OCI-LY7 (cell line): ENCODE results near the gene STING1. TPM values are rescaled to one million over a fixed set of nuclear protein-coding genes. Genes with fewer than 3 reads are reported as not detected.

Source experiments
- BruUV-seq: library from RNA; stranded (reverse); fragments of 400-500 nt; replicated peaks from 2 replicates; lab custom pipeline; 2021; lab: Mats Ljungman, UMichigan
- CTCF ChIA-PET: fragments of 300-600 bp; sonication (Branson Sonifier 250); formaldehyde crosslinking; loops from one replicate; lab custom pipeline; 2022; ENCODE audit warnings: antibody characterized with exemption; ENCODE audit not compliant: unreplicated experiment; lab: Charles Lee
- POLR2A ChIA-PET: fragments of 300-600 bp; sonication (Branson Sonifier 250); formaldehyde crosslinking; loops from one replicate; lab custom pipeline; 2022; ENCODE audit warnings: antibody characterized with exemption; lab: Charles Lee
- DNase-seq: peaks from one replicate; pipeline ENCODE4 v3.0.0-alpha.2; 2015; ENCODE audit warnings: low spot score
- H2AFZ ChIP-seq: fragments of 200-600 bp; sonication (generic), shearing (Covaris generic); 2 replicates; pipeline ENCODE4 v1.6.1; 2014; ENCODE audit warnings: mild to moderate bottlenecking, antibody characterized with exemption, low read length, moderate library complexity
- H3K27ac ChIP-seq: fragments of 200-600 bp; sonication (generic); 2 replicates; pipeline ENCODE4 v1.5.1; 2014; ENCODE audit warnings: mixed run types, low read depth, mild to moderate bottlenecking, moderate library complexity, low read length, inconsistent platforms; ENCODE audit not compliant: poor library complexity, severe bottlenecking
- H3K36me3 ChIP-seq: fragments of 200-600 bp; sonication (generic); 2 replicates; pipeline ENCODE4 v1.6.1; 2014; ENCODE audit warnings: mild to moderate bottlenecking, antibody characterized with exemption, low read length, moderate library complexity, mixed read lengths; ENCODE audit not compliant: insufficient read depth
- H3K4me1 ChIP-seq: fragments of 200-600 bp; sonication (generic); 2 replicates; pipeline ENCODE4 v1.5.1; 2014; ENCODE audit warnings: mild to moderate bottlenecking, low read length; ENCODE audit not compliant: insufficient read depth, poor library complexity, severe bottlenecking
- H3K4me2 ChIP-seq: fragments of 200-600 bp; sonication (generic); 2 replicates; pipeline ENCODE4 v1.6.1; 2014; ENCODE audit warnings: mild to moderate bottlenecking, low read length
- H3K4me3 ChIP-seq: fragments of 200-600 bp; sonication (generic); 2 replicates; pipeline ENCODE4 v1.5.1; 2014; ENCODE audit warnings: mild to moderate bottlenecking, low read depth, low read length; ENCODE audit not compliant: poor library complexity, severe bottlenecking
- H3K79me2 ChIP-seq: fragments of 200-600 bp; sonication (generic); 2 replicates; pipeline ENCODE4 v1.6.1; 2016; ENCODE audit warnings: low read depth, mild to moderate bottlenecking, low read length, moderate library complexity, mixed read lengths; ENCODE audit not compliant: insufficient read depth
- H3K9me2 ChIP-seq: fragments of 200-600 bp; sonication (generic); 2 replicates; pipeline ENCODE4 v1.6.1; 2016; ENCODE audit warnings: mild to moderate bottlenecking, low read length, mixed read lengths; ENCODE audit not compliant: insufficient read depth
- H3K9me3 ChIP-seq: fragments of 200-600 bp; sonication (generic); 2 replicates; pipeline ENCODE4 v1.6.1; 2014; ENCODE audit warnings: mild to moderate bottlenecking, mixed run types, low read length, mixed read lengths
- H4K20me1 ChIP-seq: fragments of 200-600 bp; sonication (generic); 2 replicates; pipeline ENCODE4 v1.6.1; 2014; ENCODE audit warnings: mild to moderate bottlenecking, antibody characterized with exemption, low read length, moderate library complexity, mixed read lengths; ENCODE audit not compliant: insufficient read depth
- EZH2phosphoT487 ChIP-seq: fragments of 200-600 bp; sonication (generic); IDR thresholded peaks from 2 replicates; pipeline ENCODE4 v1.6.1; 2018; ENCODE audit warnings: low read depth, borderline replicate concordance, mild to moderate bottlenecking, mixed run types, antibody characterized with exemption, low read length, moderate library complexity, mixed read lengths
- intact Hi-C: fragments of 100-400 bp; cut with micrococcal nuclease; formaldehyde crosslinking; loops from one replicate; pipeline ENCODE4 v1.10.0; 2022; ENCODE audit not compliant: unreplicated experiment
- total RNA-seq, 2 experiments: library from RNA; depleted of rRNA in 1 of 2; stranded (reverse); fragments of >200 nt in 1 of 2; shearing (Covaris generic) in 1 of 2; gene quantifications; 2 replicates each; pipeline ENCODE4 v1.2.3, GENCODE V29; 2014 to 2022
- TF ChIP-seq, protein P1 (sequence below): fragments of 200-600 bp; sonication (generic); conservative IDR thresholded peaks from 2 replicates; pipeline ENCODE4 v1.5.1; 2014; ENCODE audit warnings: mild to moderate bottlenecking, antibody characterized with exemption, low read length, moderate library complexity, mixed read lengths

The STING1 gene
- total RNA-seq, 2 experiments from 2014 or later: 0.44 TPM; not detected in 1

DNA sequence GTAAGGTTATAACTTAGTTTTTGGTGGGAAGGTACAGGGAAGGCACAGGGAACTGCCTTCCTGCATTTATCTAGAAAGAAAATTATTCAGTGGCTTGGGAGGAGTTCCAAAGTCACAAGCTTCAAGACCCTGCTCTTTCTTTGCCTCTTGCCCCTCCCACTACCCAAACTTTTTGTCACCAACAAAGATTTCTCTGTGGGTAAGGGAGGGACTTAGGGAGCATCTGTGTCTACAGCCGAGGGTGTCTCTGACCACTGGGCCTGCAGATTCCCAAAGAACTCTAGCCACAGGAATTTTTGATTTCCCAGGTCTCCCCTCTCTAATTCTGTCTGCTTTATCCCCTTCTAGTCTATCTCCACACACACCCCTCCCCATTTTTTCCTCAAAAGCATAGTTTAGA, 22.1 kb downstream of the STING1 start:
- Histone ChIP-seq H3K4me3 (no peak overlapping the region), H3K9me2 (no peaks in the 10 kb centered on the region), H3K27ac (no peak overlapping the region), H3K4me2 (no peak overlapping the region), H3K4me1 (peaks cover 8% of the 10 kb centered on the region), H3K79me2 (no peaks in the 10 kb centered on the region), H3K36me3 (no peaks in the 10 kb centered on the region), H4K20me1 (no peaks in the 10 kb centered on the region), H3K9me3 (no peaks in the 10 kb centered on the region), H2AFZ (no peak overlapping the region)
- intact Hi-C loops: no loop called here
- TF ChIP-seq EZH2phosphoT487: no peak
- TF ChIP-seq, protein P1, sequence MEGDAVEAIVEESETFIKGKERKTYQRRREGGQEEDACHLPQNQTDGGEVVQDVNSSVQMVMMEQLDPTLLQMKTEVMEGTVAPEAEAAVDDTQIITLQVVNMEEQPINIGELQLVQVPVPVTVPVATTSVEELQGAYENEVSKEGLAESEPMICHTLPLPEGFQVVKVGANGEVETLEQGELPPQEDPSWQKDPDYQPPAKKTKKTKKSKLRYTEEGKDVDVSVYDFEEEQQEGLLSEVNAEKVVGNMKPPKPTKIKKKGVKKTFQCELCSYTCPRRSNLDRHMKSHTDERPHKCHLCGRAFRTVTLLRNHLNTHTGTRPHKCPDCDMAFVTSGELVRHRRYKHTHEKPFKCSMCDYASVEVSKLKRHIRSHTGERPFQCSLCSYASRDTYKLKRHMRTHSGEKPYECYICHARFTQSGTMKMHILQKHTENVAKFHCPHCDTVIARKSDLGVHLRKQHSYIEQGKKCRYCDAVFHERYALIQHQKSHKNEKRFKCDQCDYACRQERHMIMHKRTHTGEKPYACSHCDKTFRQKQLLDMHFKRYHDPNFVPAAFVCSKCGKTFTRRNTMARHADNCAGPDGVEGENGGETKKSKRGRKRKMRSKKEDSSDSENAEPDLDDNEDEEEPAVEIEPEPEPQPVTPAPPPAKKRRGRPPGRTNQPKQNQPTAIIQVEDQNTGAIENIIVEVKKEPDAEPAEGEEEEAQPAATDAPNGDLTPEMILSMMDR: no peak
- BruUV-seq: no TSS peak
- ChIA-PET POLR2A (no interaction called here), CTCF (no interaction called here)
- no peak for DNase-seq

- H3K4me3 ChIP-seq: no peak overlapping the region
- no peak overlapping the region for H3K27ac ChIP-seq
- DNase-seq: no peak
- intact Hi-C loops: no loop called here
- no peaks in the 10 kb centered on the region for H3K9me2 ChIP-seq
- no peak overlapping the region for H3K4me2 ChIP-seq
- no peaks in the 10 kb centered on the region for H3K9me3 ChIP-seq
- peak overlapping the region; percentile 44 for H2AFZ ChIP-seq
- BruUV-seq: no TSS peak
- ChIA-PET CTCF (no interaction called here), POLR2A (no interaction called here)
- H3K4me1 ChIP-seq: peaks cover 8% of the 10 kb centered on the region
- no peaks in the 10 kb centered on the region for H4K20me1 ChIP-seq
- no peaks in the 10 kb centered on the region for H3K79me2 ChIP-seq
- no peaks in the 10 kb centered on the region for H3K36me3 ChIP-seq
- TF ChIP-seq, protein P1: no peak
- TF ChIP-seq EZH2phosphoT487: no peak
Observed at GRCh38 chr5:139459451-139459934, 23.1 kb downstream of the STING1 start.

GRCh38 chr5:139458580-139459407, 23.8 kb downstream of the STING1 start:
- Histone ChIP-seq H3K4me3 (no peak overlapping the region), H3K9me2 (no peaks in the 10 kb centered on the region), H3K9me3 (no peaks in the 10 kb centered on the region), H3K36me3 (no peaks in the 10 kb centered on the region), H2AFZ (peak overlapping the region; percentile 44), H3K4me2 (no peak overlapping the region), H3K27ac (no peak overlapping the region), H3K4me1 (peaks cover 8% of the 10 kb centered on the region), H4K20me1 (no peaks in the 10 kb centered on the region), H3K79me2 (no peaks in the 10 kb centered on the region)
- BruUV-seq: no TSS peak
- ChIA-PET POLR2A (interaction anchor here (0.6 to 0.9 kb wide), 4 partner anchors 8 to 1112 kb away, joined by 3 to 5 read pairs (median 4); no protein-coding TSS in a partner anchor), CTCF (no interaction called here)
- TF ChIP-seq, protein P1: no peak
- TF ChIP-seq EZH2phosphoT487: no peak
- intact Hi-C loops: no loop called here
- peak; percentile 24 for DNase-seq
